ENCODE measurements around the gene CHST8. TPM values are rescaled to one million over a fixed set of nuclear protein-coding genes. Genes with fewer than 3 reads are reported as not detected.

The CHST8 gene
- polyA plus RNA-seq, 2 of the 4 experiments (the other 2 are of a cell fraction) = not detected

DNA sequence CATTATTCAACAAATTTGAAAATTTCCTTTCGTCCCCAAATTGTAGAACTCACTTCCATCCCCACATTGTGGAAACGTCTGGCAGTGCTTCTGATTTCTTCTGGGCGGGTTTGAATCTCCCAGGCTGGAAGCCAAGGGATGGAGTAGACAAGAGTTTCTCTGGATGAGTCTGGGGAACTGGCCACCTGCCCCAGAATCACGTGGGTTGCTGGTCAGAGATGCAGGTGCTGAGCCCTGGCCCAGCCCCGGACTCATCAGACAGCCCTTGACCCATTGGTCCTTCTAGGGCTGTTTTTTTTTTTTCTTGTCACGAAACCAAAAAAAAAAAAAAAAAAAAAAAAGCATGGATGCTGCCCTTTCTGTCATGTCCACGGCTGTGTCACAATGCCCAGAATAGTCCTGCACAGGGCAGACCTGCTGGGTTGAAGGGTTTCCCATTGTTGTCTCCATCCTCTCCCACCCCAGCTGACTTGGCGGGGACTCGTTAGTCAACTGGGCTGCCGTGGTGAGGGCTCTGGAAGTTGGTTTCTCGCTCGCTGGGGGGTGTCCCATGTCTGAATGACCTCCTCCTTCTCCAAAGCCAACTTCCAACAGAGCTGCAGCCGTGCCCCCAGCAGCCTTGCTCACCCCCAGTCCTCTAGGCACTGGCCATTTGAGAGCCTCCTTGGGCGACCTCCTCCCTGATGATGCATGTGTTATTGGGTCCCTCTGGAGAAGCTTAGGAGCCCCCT lies 12.8 kb downstream of the CHST8 start:
- FAIRE-seq (no peak), DNase-seq (ENCODE audit: low read depth in 1 of 2, low spot score in 1 of 2) (no peak), ATAC-seq (no peak)
- Histone ChIP-seq H3K27ac (no peak overlapping the region), H3K4me2 (no peak overlapping the region), H3K4me3 (no peak overlapping the region), H3K9me3 (no peaks in the 10 kb centered on the region), H3K4me1 (no peaks in the 10 kb centered on the region)
- TF ChIP-seq SMC3 (IDR thresholded peaks at IDR 0.05) (no peak), CEBPB (IDR thresholded peaks at IDR 0.05) (no peak), GATA3 (IDR thresholded peaks at IDR 0.05; ENCODE audit: borderline replicate concordance) (no peak), CHD4 (IDR thresholded peaks at IDR 0.05; ENCODE audit: borderline replicate concordance) (no peak), HEYL (CRISPR knock-in tag; IDR thresholded peaks at IDR 0.05) (no peak), FOXS1 (CRISPR knock-in tag; IDR thresholded peaks at IDR 0.05) (no peak), FOSL2 (IDR thresholded peaks at IDR 0.05) (no peak), FOSL2 (CRISPR knock-in tag; IDR thresholded peaks at IDR 0.05) (no peak), RNF2 (IDR thresholded peaks at IDR 0.05; ENCODE audit: borderline replicate concordance, low read depth) (no peak), RARB (CRISPR knock-in tag; IDR thresholded peaks at IDR 0.05) (no peak), ESRRA (IDR thresholded peaks at IDR 0.05; ENCODE audit: borderline replicate concordance, low read length) (no peak), PHF8 (IDR thresholded peaks at IDR 0.05; ENCODE audit: borderline replicate concordance, low read depth) (no peak), RAD21 (conservative IDR thresholded peaks at IDR 0.05 in 1 of 2, IDR thresholded peaks at IDR 0.05 in 1 of 2) (no peak), CHD2 (IDR thresholded peaks at IDR 0.05; ENCODE audit: low read length, partially characterized antibody) (no peak)
- TF ChIP-seq, protein P1, sequence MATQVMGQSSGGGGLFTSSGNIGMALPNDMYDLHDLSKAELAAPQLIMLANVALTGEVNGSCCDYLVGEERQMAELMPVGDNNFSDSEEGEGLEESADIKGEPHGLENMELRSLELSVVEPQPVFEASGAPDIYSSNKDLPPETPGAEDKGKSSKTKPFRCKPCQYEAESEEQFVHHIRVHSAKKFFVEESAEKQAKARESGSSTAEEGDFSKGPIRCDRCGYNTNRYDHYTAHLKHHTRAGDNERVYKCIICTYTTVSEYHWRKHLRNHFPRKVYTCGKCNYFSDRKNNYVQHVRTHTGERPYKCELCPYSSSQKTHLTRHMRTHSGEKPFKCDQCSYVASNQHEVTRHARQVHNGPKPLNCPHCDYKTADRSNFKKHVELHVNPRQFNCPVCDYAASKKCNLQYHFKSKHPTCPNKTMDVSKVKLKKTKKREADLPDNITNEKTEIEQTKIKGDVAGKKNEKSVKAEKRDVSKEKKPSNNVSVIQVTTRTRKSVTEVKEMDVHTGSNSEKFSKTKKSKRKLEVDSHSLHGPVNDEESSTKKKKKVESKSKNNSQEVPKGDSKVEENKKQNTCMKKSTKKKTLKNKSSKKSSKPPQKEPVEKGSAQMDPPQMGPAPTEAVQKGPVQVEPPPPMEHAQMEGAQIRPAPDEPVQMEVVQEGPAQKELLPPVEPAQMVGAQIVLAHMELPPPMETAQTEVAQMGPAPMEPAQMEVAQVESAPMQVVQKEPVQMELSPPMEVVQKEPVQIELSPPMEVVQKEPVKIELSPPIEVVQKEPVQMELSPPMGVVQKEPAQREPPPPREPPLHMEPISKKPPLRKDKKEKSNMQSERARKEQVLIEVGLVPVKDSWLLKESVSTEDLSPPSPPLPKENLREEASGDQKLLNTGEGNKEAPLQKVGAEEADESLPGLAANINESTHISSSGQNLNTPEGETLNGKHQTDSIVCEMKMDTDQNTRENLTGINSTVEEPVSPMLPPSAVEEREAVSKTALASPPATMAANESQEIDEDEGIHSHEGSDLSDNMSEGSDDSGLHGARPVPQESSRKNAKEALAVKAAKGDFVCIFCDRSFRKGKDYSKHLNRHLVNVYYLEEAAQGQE (IDR thresholded peaks at IDR 0.05) = no peak
- TF ChIP-seq, protein P2, sequence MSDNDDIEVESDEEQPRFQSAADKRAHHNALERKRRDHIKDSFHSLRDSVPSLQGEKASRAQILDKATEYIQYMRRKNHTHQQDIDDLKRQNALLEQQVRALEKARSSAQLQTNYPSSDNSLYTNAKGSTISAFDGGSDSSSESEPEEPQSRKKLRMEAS (IDR thresholded peaks at IDR 0.05) = no peak
- TF ChIP-seq, protein P3, sequence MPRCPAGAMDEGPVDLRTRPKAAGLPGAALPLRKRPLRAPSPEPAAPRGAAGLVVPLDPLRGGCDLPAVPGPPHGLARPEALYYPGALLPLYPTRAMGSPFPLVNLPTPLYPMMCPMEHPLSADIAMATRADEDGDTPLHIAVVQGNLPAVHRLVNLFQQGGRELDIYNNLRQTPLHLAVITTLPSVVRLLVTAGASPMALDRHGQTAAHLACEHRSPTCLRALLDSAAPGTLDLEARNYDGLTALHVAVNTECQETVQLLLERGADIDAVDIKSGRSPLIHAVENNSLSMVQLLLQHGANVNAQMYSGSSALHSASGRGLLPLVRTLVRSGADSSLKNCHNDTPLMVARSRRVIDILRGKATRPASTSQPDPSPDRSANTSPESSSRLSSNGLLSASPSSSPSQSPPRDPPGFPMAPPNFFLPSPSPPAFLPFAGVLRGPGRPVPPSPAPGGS (IDR thresholded peaks at IDR 0.05) = no peak
- TF ChIP-seq, protein P4, sequence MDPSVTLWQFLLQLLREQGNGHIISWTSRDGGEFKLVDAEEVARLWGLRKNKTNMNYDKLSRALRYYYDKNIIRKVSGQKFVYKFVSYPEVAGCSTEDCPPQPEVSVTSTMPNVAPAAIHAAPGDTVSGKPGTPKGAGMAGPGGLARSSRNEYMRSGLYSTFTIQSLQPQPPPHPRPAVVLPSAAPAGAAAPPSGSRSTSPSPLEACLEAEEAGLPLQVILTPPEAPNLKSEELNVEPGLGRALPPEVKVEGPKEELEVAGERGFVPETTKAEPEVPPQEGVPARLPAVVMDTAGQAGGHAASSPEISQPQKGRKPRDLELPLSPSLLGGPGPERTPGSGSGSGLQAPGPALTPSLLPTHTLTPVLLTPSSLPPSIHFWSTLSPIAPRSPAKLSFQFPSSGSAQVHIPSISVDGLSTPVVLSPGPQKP (IDR thresholded peaks at IDR 0.05; ENCODE audit: low read depth, low read length) = no peak
- ChIA-PET CTCF (interaction anchor here (0.9 to 1.7 kb wide), 3 partner anchors 9 to 143 kb away, joined by 3 to 6 read pairs (median 4); no protein-coding TSS in a partner anchor), POLR2A (no interaction called here)
- WGBS (ENCODE audit: missing lambda C conversion rate) = 10% methylated on average over 14 of the region's 14 CpGs
